Measurements from ENCODE around the gene FOXP2.

FOXP2 gene

GRCh38 chr7:114718861-114719260 lies 304.2 kb downstream of the FOXP2 start:
- DNase-seq (ENCODE audit: low spot score) = no peak

GRCh38 chr7:114720725-114721124 lies 306.1 kb downstream of the FOXP2 start:
- DNase-seq (ENCODE audit: low spot score) = no peak

- DNase-seq (ENCODE audit: low spot score) = no peak
Measured at GRCh38 chr7:114722562-114722961, 307.9 kb downstream of the FOXP2 start.

- no peak for DNase-seq (ENCODE audit: low spot score)
Measured at GRCh38 chr7:114723308-114723707, 308.7 kb downstream of the FOXP2 start.

- DNase-seq (ENCODE audit: low spot score) = no peak
Measured at GRCh38 chr7:114740095-114740494, 325.5 kb downstream of the FOXP2 start.

GRCh38 chr7:114740941-114741340 lies 326.3 kb downstream of the FOXP2 start:
- DNase-seq (ENCODE audit: low spot score) = no peak

GRCh38 chr7:114741911-114742310 lies 327.3 kb downstream of the FOXP2 start:
- DNase-seq (ENCODE audit: low spot score) = no peak
